SK-N-SH (cell line): Measurements from ENCODE around the gene P2RY6. TPM values are rescaled to one million over a fixed set of nuclear protein-coding genes. Genes with fewer than 3 reads are reported as not detected.

ENCODE experiments used
- CTCF ChIA-PET: fragments of 300-600, 350-600 bp; formaldehyde crosslinking; extraction: SDS; loops from one replicate; lab custom pipeline; 2021; lab: Yijun Ruan, JAX
- POLR2A ChIA-PET: fragments of 350-600 bp; sonication (Branson Sonifier 250); formaldehyde crosslinking; extraction: SDS; loops from one replicate; lab custom pipeline; 2020; ENCODE audit warnings: antibody characterized with exemption, inconsistent platforms; lab: Yijun Ruan, JAX
- DNase-seq: peaks from one replicate; pipeline ENCODE4 v3.0.0; 2012
- H2AFZ ChIP-seq: fragments of 200-600 bp; sonication (generic); 2 replicates; pipeline ENCODE4 v1.8.1; 2016; ENCODE audit warnings: antibody characterized with exemption, mild to moderate bottlenecking, low read depth
- H3F3A ChIP-seq: fragments of 200-600 bp; sonication (generic); replicated peaks from 2 replicates; pipeline ENCODE3; 2016; ENCODE audit warnings: antibody characterized with exemption, mild to moderate bottlenecking; ENCODE audit not compliant: insufficient read depth
- H3K27ac ChIP-seq, 2 experiments: fragments of 200-500 bp in 1 of 2; fragments of 200-600 bp in 1 of 2; sonication (Bioruptor generic) in 1 of 2; sonication (generic), shearing (Covaris generic) in 1 of 2; 2 replicates each; pipeline versions ENCODE4 v1.5.1 to v1.6.1; 2014 to 2016; ENCODE audit warnings: low read depth in 2 of 2, inconsistent platforms in 1 of 2, low read length in 1 of 2, mild to moderate bottlenecking in 1 of 2, mixed read lengths in 1 of 2
- H3K27me3 ChIP-seq: fragments of 200-600 bp; sonication (generic), shearing (Covaris generic); 2 replicates; pipeline ENCODE4 v1.6.1; 2016; ENCODE audit warnings: mixed run types; ENCODE audit not compliant: insufficient read depth
- H3K36me3 ChIP-seq, 2 experiments: fragments of 200-500 bp in 1 of 2; fragments of 200-600 bp in 1 of 2; sonication (Bioruptor generic) in 1 of 2; sonication (generic) in 1 of 2; replicated peaks in 1 of 2; 2 replicates each; pipeline versions ENCODE3 to v1.5.1; 2014 to 2016; ENCODE audit warnings: low read length in 1 of 2, mild to moderate bottlenecking in 1 of 2; ENCODE audit not compliant: insufficient read depth in 2 of 2, control insufficient read depth in 1 of 2
- H3K4me1 ChIP-seq, 2 experiments: fragments of 200-500 bp in 1 of 2; fragments of 200-600 bp in 1 of 2; sonication (Bioruptor generic) in 1 of 2; sonication (generic), shearing (Covaris generic) in 1 of 2; 2 replicates each; pipeline versions ENCODE4 v1.5.1 to v1.6.1; 2014 to 2016; ENCODE audit warnings: low read depth in 1 of 2, low read length in 1 of 2, mixed run types in 1 of 2; ENCODE audit not compliant: insufficient read depth in 2 of 2, control insufficient read depth in 1 of 2
- H3K4me2 ChIP-seq: fragments of 200-600 bp; sonication (generic), shearing (Covaris generic); 2 replicates; pipeline ENCODE4 v1.6.1; 2017; ENCODE audit warnings: mixed run types
- H3K4me3 ChIP-seq, 2 experiments: fragments of 200-500 bp in 1 of 2; fragments of 200-600 bp in 1 of 2; sonication (Bioruptor generic) in 1 of 2; sonication (generic), shearing (Covaris generic) in 1 of 2; 2 replicates each; pipeline versions ENCODE4 v1.5.1 to v1.8.1; 2014 to 2016; ENCODE audit warnings: low read depth in 2 of 2, inconsistent platforms in 1 of 2, low read length in 1 of 2, mild to moderate bottlenecking in 1 of 2, mixed read lengths in 1 of 2, moderate library complexity in 1 of 2
- H3K79me2 ChIP-seq: fragments of 200-600 bp; sonication (generic); 2 replicates; pipeline ENCODE4 v1.8.1; 2017; ENCODE audit warnings: mild to moderate bottlenecking; ENCODE audit not compliant: insufficient read depth
- H3K9ac ChIP-seq: fragments of 200-600 bp; sonication (generic); 2 replicates; pipeline ENCODE4 v1.6.1; 2017; ENCODE audit warnings: mixed run types
- H3K9me2 ChIP-seq: fragments of 200-600 bp; sonication (generic); 2 replicates; pipeline ENCODE4 v1.6.1; 2017; ENCODE audit warnings: mixed run types
- H3K9me3 ChIP-seq: fragments of 200-600 bp; sonication (generic); 2 replicates; pipeline ENCODE4 v1.6.1; 2017; ENCODE audit warnings: mixed run types, mild to moderate bottlenecking, moderate library complexity
- H4K20me1 ChIP-seq: fragments of 200-600 bp; sonication (generic); 2 replicates; pipeline ENCODE4 v1.6.1; 2017; ENCODE audit warnings: mild to moderate bottlenecking, mixed run types; ENCODE audit not compliant: insufficient read depth
- CHD2 ChIP-seq: fragments of 150-350 bp; IDR thresholded peaks from 2 replicates; pipeline ENCODE4 v1.6.1; 2018; ENCODE audit warnings: low read length; ENCODE audit not compliant: partially characterized antibody
- ELF1 ChIP-seq: IDR thresholded peaks from 2 replicates; pipeline ENCODE4 v1.4.0; 2012
- FOXM1 ChIP-seq: IDR thresholded peaks from 2 replicates; pipeline ENCODE4 v1.4.0; 2012; ENCODE audit warnings: low read depth, mild to moderate bottlenecking
- GATA2 ChIP-seq: sonication (generic); formaldehyde crosslinking; IDR thresholded peaks from 2 replicates; pipeline ENCODE4 v1.5.0; 2020; ENCODE audit warnings: mild to moderate bottlenecking, missing genetic modification reagents
- MEF2A ChIP-seq: IDR thresholded peaks from 2 replicates; pipeline ENCODE4 v1.4.0; 2012; ENCODE audit warnings: low read depth, borderline replicate concordance
- SMC3 ChIP-seq: IDR thresholded peaks from 2 replicates; pipeline ENCODE4 v1.6.1; 2012; ENCODE audit warnings: low read depth, low read length, improper control_type of control experiment
- TAF1 ChIP-seq: IDR thresholded peaks from 2 replicates; pipeline ENCODE4 v1.6.1; 2012; ENCODE audit warnings: low read depth, mild to moderate bottlenecking, low read length, moderate library complexity, borderline replicate concordance
- TEAD4 ChIP-seq: IDR thresholded peaks from 2 replicates; pipeline ENCODE4 v1.4.0; 2012; ENCODE audit warnings: mild to moderate bottlenecking, borderline replicate concordance; ENCODE audit not compliant: insufficient read depth
- WGBS: methylation state at CpG from one replicate; pipeline ENCODE4 v1.1.6; 2017; ENCODE audit warnings: low lambda C conversion rate; 5-methylcytosine and 5-hydroxymethylcytosine counted together
- polyA plus RNA-seq, 3 experiments: library from polyadenylated mRNA; depleted of rRNA; stranded (reverse); fragments of >200 nt; gene quantifications; 2 replicates each; pipeline ENCODE4 v1.2.3, GENCODE V29; 2012
- TF ChIP-seq, protein P1 (sequence below): fragments of 200-600 bp; sonication (generic); IDR thresholded peaks from 2 replicates; pipeline ENCODE4 v1.6.1; 2017; ENCODE audit warnings: antibody characterized with exemption, mild to moderate bottlenecking, moderate library complexity
- TF ChIP-seq, protein P2 (sequence below): fragments of 150-350 bp; IDR thresholded peaks from 2 replicates; pipeline ENCODE4 v1.6.1; 2016; ENCODE audit warnings: mild to moderate bottlenecking, low read depth, low read length
- TF ChIP-seq, protein P3 (sequence below): IDR thresholded peaks from 2 replicates; pipeline ENCODE4 v1.4.0; 2012; ENCODE audit warnings: low read depth, borderline replicate concordance
- TF ChIP-seq, protein P4 (sequence below): fragments of 150-350 bp; IDR thresholded peaks from 2 replicates; pipeline ENCODE4 v1.6.1; 2017; ENCODE audit warnings: antibody characterized with exemption, low read length, low read depth, borderline replicate concordance
- TF ChIP-seq, protein P5 (sequence below): IDR thresholded peaks from 2 replicates; pipeline ENCODE4; 2012
- TF ChIP-seq, protein P6 (sequence below): IDR thresholded peaks from 2 replicates; pipeline ENCODE4 v1.4.0; 2012; ENCODE audit warnings: low read depth

Gene P2RY6
- polyA plus RNA-seq, 1 of the 3 experiments (the other 2 are of a cell fraction) = 0.15 TPM

DNA sequence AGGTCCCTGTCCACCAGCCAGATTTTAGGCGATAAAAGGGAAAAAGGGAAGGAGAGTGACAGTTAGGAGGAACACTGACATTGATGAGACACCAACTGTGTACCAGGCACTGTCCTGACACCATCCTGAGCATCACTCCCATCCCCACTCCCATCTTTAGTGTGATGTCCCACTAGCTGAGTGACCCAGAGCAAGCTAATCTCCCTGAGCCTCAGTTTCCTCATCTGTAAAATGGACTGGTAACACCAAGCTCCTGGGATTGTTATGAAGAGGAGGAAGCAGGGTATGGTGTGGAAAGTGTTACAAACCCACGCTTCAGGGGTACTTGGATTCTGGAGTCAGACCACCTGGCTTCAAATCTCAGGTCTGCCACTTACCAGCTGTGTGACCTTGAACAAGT lies 8.5 kb upstream of the P2RY6 start (continued):
- TF ChIP-seq, protein P1, sequence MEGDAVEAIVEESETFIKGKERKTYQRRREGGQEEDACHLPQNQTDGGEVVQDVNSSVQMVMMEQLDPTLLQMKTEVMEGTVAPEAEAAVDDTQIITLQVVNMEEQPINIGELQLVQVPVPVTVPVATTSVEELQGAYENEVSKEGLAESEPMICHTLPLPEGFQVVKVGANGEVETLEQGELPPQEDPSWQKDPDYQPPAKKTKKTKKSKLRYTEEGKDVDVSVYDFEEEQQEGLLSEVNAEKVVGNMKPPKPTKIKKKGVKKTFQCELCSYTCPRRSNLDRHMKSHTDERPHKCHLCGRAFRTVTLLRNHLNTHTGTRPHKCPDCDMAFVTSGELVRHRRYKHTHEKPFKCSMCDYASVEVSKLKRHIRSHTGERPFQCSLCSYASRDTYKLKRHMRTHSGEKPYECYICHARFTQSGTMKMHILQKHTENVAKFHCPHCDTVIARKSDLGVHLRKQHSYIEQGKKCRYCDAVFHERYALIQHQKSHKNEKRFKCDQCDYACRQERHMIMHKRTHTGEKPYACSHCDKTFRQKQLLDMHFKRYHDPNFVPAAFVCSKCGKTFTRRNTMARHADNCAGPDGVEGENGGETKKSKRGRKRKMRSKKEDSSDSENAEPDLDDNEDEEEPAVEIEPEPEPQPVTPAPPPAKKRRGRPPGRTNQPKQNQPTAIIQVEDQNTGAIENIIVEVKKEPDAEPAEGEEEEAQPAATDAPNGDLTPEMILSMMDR = no peak
- TF ChIP-seq, protein P2, sequence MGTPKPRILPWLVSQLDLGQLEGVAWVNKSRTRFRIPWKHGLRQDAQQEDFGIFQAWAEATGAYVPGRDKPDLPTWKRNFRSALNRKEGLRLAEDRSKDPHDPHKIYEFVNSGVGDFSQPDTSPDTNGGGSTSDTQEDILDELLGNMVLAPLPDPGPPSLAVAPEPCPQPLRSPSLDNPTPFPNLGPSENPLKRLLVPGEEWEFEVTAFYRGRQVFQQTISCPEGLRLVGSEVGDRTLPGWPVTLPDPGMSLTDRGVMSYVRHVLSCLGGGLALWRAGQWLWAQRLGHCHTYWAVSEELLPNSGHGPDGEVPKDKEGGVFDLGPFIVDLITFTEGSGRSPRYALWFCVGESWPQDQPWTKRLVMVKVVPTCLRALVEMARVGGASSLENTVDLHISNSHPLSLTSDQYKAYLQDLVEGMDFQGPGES = no peak
- TF ChIP-seq, protein P3, sequence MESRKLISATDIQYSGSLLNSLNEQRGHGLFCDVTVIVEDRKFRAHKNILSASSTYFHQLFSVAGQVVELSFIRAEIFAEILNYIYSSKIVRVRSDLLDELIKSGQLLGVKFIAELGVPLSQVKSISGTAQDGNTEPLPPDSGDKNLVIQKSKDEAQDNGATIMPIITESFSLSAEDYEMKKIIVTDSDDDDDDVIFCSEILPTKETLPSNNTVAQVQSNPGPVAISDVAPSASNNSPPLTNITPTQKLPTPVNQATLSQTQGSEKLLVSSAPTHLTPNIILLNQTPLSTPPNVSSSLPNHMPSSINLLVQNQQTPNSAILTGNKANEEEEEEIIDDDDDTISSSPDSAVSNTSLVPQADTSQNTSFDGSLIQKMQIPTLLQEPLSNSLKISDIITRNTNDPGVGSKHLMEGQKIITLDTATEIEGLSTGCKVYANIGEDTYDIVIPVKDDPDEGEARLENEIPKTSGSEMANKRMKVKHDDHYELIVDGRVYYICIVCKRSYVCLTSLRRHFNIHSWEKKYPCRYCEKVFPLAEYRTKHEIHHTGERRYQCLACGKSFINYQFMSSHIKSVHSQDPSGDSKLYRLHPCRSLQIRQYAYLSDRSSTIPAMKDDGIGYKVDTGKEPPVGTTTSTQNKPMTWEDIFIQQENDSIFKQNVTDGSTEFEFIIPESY = no peak
- TF ChIP-seq, protein P4, sequence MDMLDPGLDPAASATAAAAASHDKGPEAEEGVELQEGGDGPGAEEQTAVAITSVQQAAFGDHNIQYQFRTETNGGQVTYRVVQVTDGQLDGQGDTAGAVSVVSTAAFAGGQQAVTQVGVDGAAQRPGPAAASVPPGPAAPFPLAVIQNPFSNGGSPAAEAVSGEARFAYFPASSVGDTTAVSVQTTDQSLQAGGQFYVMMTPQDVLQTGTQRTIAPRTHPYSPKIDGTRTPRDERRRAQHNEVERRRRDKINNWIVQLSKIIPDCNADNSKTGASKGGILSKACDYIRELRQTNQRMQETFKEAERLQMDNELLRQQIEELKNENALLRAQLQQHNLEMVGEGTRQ = no peak
- TF ChIP-seq MEF2A (no peak), SMC3 (no peak), GATA2 (CRISPR knock-in tag) (no peak), ELF1 (no peak)

DNA sequence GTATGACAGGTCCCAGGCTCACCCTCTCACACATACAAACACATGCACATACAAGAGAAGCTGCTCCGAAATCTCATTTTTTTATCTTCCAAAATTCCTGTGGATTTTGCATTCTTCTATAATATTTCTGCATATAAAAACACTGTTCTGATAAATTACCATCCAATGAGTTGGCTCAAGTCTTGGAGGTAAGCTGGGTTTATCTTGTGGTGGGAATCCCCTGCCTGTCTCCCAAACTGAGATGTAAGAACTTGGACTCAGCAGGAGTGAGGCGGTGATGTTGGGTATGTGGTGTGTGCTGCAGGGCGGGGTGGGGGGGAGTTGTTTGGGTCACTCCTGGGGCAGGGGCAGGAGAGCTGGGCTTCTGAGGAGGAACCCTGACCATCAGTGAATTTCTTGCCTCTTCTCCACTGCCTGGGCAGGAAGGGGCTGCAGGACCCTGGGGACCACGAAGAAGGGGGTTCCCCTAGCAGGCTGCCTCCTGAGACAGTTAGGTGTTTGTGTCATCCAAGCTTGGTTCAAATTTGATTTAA lies 6.8 kb upstream of the P2RY6 start:
- H3K4me2 ChIP-seq = no peak overlapping the region
- no peaks in the 10 kb centered on the region for H3F3A ChIP-seq
- no peaks in the 10 kb centered on the region for H3K27me3 ChIP-seq
- H3K9ac ChIP-seq = no peak overlapping the region
- ChIA-PET CTCF (interaction anchor here (1.1 to 15.0 kb wide), 4 partner anchors 13 to 70 kb away, joined by 3 to 179 read pairs (median 72); no protein-coding TSS in a partner anchor), POLR2A (no interaction called here)
- no peak overlapping the region for H3K4me3 ChIP-seq
- H4K20me1 ChIP-seq = no peaks in the 10 kb centered on the region
- no peak overlapping the region for H2AFZ ChIP-seq
- H3K79me2 ChIP-seq = no peaks in the 10 kb centered on the region
- H3K27ac ChIP-seq = no peak overlapping the region
- no peaks in the 10 kb centered on the region for H3K9me2 ChIP-seq
- peaks cover 0 to 18% of the 10 kb centered on the region in 2 experiments; a peak in 1 of 4 replicates for H3K4me1 ChIP-seq
- H3K36me3 ChIP-seq = no peaks in the 10 kb centered on the region
- TF ChIP-seq, protein P5, sequence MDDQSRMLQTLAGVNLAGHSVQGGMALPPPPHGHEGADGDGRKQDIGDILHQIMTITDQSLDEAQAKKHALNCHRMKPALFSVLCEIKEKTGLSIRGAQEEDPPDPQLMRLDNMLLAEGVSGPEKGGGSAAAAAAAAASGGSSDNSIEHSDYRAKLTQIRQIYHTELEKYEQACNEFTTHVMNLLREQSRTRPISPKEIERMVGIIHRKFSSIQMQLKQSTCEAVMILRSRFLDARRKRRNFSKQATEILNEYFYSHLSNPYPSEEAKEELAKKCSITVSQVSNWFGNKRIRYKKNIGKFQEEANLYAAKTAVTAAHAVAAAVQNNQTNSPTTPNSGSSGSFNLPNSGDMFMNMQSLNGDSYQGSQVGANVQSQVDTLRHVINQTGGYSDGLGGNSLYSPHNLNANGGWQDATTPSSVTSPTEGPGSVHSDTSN = no peak
- no peak for TF ChIP-seq TEAD4
- no peak for TF ChIP-seq CHD2
- no peak for TF ChIP-seq TAF1
- TF ChIP-seq FOXM1 = no peak
- TF ChIP-seq ELF1 = no peak
- TF ChIP-seq, protein P6, sequence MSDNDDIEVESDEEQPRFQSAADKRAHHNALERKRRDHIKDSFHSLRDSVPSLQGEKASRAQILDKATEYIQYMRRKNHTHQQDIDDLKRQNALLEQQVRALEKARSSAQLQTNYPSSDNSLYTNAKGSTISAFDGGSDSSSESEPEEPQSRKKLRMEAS = no peak
- TF ChIP-seq, all 33 proteins: peak for 0
- H3K9me3 ChIP-seq = no peaks in the 10 kb centered on the region
- no peak for DNase-seq
- 90% methylated on average over 3 of the region's 4 CpGs for WGBS
